Raji (cell line): ENCODE results near the gene PNPLA7.

Experiments
- POLR2A ChIP-seq: IDR thresholded peaks from 2 replicates; pipeline ENCODE4 v1.6.1; 2011; ENCODE audit warnings: low read depth, low read length, control low read depth; ENCODE audit not compliant: insufficient read depth

Gene PNPLA7

DNA sequence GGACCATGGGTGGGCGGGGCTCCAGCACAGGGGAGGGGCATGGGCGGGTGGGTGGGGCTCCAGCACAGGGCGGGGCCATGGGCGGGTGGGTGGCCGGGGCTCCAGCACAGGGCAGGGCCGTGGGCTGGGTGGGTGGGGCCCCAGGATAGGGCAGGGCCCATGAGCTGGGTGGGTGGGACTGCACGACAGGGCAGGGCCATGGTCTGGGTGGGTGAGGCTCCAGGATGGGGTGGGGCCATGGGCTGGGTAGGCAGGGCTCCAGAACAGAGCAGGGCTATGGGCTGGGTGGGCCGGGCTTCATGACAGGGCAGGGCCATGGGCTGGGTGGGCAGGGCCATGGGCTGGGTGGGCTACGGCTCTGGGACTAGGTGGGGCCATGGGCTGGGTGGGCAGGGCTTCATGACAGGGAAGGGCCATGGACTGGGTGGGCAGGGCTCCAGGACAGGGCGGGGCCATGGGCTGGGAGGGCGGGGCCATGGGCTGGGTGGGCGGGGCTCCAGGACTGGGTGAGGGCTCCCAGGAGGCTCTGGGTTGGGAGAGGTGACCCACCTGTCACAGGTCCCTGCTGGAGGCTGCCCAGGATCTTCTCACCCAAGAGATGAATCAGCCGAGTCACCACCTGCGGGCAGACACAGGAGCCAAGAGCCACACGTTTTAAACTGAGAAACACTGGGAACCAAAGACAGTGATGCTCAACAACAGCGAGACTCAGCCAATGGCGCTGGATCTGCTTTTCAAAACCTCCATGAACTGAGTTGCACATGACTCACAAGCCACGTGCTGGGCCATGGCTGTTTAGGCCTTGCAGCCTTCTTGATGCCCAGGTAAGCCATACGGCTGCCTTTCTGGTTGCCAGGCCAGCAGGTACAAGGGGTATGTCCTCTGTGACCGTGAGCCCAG is 57.5 kb downstream of the PNPLA7 start:
- TF ChIP-seq POLR2A, result no peak

DNA sequence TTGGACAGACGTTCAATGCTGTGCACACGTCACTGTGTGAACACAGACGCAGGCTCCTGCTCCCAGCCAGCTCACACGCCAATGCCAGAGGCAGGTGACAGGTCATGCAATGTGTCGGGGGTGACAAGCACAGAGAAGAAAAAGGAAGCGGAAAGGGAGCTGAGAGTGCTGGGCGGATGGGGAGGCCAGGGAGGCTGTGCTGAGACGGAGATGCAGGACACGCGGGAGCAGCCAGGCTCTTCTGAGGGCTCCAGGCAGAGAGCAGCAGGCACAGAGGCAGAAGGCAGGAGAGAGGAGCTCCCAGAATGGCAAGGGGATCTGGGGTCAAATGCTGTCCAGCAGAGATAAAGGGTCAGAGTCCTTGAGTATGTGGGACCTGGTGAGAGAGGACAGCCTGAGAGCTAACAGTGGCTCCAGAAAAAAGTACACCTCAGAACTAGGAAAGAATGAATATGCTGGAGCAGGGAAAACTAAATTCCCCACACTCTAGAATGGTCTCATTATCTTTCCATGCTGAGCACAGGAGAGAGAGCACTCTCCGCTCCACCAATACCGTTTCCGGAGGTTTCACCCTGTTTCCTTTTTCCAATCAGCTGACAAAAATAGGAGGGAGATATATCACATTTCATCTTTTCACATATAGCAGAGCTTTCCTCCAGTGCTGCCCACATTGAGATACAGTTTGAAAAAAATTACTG is 58.3 kb downstream of the PNPLA7 start:
- no peak for TF ChIP-seq POLR2A

DNA sequence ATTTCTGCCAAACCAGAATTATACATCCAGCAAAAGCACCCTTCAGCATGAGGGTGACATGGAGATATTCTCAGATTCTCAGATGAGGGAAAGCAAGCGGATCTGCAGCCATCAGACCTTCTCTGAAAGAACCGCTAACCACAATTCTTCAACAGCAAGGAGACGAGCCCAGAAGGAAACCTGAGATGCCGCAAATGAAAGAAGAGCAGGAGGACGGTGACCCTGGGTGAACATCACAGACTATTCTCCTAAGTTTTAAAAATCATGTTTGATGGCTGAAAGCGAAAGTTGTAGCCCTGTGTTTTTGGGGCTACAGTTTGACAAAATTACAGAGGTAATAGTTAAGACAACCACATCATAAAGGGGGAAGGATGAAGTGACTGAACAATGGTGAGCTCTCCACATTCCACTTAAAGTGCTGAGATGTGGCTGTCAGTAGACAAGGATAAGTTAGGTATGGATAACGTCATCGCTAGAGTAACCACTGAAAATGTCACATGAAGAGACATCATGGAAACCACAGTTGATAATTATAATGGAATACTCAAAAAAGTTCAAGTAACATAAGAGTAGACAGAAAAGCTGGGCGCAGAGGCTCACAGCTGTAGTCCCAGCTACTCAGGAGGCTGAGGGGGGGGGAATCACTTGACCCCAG is 59.5 kb downstream of the PNPLA7 start:
- TF ChIP-seq POLR2A, result no peak

DNA sequence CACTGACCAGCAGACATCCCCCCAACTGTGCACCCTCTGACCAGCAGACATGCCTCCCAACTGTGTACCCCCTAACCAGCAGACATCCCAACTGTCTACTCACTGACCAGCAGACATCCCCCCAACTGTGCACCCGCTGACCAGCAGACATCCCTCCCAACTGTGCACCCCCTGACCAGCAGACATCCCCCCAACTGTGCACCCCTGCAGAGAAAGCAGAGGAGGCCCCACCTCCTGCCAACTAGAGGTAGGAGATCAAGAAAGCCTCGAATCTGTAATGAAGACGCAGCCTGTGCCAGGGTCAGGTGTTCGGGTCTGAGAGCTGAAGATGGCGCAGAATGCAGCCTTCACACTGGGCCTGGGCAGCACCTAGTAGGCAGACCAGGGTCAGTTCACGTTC is 61.3 kb downstream of the PNPLA7 start:
- TF ChIP-seq POLR2A, result no peak

DNA sequence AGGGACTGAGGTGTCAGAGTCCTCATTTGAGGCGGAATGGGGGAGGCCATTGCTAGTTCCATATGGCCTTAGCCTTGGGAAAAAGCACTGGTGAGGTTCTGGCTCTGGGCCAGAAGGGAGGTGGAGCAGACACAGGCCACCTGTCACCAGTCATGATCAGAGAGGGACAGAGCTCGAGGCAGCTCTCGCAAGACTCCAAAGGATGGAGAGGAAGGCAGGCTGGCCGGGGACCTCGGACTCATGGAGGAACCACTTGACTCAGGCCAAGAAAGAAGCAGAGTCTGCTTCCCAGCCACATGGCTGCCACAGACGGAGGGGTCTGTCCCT is 61.9 kb downstream of the PNPLA7 start:
- TF ChIP-seq POLR2A, result no peak

DNA sequence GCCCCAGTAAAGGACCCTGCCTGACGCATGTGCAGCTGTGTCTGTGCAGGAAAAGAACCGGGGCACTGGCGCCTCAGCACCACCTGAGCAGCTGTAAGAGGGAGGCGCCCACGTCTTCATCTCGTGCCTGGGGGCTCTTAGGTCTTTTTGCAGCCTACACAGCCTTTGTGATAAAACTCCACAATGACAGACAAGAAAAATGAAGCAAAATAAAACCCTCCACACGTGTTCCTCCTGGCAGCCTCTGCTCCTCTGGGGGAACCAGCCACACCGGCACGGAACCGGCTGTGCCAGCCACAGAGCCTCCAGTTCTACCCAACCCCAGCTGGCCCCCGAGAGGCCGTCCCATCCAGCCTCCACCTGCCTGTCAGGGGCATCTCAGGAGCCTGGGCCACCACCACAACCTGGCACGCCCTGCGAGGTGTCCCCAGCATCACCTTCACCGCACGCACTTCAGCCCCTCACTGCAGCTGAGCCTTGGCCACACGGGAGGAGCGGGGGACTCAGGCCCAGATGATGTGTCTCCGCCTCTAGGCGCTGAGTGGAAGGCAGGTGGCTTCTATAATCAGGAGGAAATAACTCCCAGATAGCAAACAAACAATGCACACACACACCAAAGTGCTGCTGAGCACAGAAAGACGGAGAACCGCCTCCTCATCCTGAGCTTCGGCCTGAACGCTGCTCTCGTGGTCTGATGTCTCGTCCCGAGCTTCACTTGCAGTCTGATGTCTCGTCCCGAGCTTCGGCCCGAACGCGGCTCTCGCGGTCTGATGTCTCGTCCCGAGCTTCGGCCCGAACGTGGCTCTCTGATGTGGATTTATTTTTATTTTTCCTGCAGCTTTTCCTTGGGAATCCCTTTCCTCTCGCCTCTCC is 62.5 kb downstream of the PNPLA7 start:
- no peak for TF ChIP-seq POLR2A

DNA sequence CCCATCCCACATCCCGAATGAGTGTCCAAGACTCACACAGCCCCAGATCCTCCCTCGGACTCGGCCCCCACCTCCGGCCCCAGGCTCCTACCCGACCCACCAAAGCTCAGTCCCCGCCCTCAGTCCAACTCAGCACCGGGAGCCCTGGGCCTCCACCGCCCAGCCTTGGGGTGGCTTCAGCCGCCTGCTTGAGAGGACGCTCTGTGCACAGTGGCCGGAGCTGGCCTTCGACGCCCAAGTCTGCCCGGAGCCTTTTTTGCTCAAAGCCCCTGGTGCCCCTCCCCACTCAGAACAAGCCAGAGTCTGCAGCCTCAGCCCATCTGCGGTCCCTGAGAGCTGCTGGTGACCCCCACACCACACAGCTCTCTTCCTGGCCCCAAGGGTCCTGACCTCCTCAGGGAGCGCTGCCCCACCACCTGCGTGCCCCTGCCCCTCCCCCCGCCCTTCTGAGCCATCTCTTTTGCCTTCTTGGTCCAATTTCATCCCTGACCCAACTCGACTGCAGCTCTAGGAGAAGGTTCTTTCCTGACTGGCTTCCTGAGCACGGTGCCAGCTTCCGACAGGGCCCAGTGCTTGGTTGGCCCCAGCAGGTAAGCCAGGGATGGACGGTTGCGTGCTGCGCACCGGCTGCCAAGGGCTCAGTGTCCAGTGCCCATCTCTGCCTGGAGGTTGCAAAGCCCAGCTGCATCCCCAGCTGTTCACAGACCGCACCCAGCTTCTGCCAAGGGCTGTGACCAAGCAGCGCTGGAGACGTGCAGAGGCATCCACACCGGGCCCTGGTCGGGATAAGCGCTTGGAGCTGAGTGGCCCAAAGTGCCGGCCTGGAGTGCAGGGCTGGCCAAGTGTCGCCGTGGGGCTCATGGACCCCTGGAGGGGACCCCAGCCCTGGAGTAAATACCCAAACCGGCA is 63.4 kb downstream of the PNPLA7 start:
- TF ChIP-seq POLR2A, result no peak

DNA sequence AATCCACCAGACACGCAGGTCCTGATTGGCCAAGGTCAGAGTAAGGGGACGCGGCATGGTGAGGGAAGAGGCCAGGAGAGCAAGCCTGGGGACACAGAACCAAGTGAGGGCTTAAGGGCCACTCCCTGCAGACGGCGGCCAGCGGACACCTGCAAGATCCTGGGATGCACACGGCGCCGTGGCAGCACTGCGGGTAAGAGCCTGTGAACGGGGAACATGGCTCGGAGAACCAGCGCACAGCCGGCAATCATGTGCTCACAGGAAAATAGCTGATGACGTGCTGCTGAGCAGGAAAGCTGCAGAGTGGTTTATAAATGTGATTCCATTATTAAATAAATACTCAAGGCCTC is 64.1 kb downstream of the PNPLA7 start:
- TF ChIP-seq POLR2A, result no peak

DNA sequence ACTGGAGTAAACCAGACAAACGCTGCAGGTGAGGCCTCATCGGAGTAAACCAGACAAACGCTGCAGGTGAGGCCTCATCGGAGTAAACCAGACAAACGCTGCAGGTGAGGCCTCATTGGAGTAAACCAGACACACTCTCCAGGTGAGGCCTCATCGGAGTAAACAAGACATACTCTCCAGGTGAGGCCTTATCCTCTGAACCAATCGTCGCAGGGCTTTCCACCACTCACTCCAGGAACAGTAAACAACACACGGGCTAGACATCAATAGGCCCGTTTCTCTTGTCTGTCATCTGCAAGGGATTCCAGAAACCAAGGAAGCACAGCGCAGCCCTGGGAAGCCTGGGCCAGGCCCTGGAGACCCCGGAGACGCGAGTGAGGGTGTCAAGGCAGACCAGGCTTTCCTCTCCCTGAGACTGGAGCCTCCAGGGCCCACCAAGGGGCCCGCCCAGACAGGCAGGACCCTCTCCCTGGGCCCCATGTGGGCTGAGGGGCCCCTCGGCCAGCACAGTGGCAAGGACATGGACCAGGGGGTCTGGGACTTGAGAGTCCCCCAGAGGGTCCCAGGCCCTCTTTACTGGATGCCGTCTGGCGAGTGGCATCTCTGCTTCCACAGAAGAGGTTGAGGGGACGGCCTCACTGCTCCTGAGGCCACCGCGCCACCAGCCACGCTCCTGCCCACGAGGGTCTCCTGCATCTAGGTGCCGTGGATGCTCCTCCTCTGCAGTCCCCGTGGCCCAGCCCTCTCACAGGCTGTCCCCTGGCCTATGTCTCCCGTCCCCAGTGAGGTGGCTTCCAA is 64.7 kb downstream of the PNPLA7 start:
- TF ChIP-seq POLR2A, result no peak

DNA sequence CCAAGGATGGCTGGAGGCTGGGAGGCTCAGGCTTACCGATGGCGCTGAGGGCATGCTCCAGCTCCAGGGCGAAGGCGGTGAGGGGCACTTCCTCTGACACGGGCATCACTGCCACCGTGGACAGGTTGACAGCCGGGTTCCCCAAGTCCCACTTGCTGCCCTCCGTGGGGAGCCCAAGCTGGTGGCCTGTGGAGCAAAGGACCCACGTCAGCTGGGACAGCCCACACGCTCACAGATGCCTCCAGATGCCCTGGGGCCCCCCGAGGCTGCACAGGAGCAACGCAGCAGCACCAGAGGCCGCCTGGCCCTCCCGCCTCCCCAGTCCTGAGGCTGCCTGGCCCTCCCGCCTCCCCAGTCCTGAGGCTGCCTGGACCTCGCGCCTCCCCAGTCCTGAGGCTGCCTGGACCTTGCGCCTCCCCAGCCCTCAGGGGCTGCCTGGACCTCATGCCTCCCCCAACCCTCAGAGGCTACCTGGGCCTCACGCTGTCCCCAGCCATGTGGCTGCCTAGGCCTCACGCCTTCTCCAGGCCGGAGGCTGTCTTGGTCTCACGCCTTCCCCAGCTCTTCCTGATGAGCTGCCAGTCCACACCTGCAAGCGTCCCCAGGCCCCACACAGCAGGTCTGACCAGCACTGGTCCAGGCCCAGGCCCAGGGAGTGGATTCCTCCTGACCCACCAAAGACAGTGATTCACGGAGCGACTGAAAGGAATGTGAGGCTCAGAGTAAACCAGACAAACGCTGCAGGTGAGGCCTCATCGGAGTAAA is 65.5 kb downstream of the PNPLA7 start:
- no peak for TF ChIP-seq POLR2A

DNA sequence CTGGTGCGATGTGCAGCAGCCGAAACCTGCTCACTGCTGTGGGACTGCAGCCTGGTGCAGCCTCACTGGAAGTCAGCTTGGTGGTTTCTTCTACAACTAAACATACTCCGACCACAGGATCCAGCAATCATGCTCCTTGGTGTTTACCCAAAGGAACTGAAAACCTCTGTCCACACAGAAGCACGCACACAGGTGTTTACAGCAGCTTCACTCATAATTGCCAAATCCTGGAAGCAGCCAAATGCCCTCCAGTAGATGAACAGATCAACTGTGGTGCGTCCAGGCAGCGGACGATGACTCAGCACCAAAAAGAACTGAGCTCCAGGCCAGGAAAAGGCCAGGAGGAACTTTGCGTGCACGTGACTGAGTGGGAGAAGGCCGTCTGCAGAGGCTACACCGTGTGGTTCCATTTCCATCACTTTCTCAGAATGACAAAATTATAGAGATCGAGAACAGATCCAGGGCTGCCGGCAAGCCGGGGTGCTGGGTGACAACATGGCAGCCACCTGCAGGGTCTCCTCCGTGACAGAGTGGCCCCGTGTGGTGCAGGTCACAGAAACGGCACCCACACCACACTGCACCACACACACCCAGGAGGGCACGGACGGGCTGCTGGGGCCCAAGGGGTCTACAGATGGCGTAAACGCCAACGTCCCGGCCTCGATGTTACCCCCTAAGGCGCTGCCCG is 68.0 kb downstream of the PNPLA7 start:
- TF ChIP-seq POLR2A, result no peak
